HEK293T (cell line): ENCODE data around the gene AP4S1.
A peak's percentile ranks its signal among the peaks of the same experiment; 100 is the strongest.

Experiments
- CTCF ChIA-PET: fragments of 350-600 bp; formaldehyde crosslinking; extraction: SDS; loops from one replicate; lab custom pipeline; 2021; ENCODE audit warnings: antibody characterized with exemption, inconsistent platforms; lab: Yijun Ruan, JAX
- POLR2A ChIA-PET: fragments of 350-600 bp; formaldehyde crosslinking; extraction: SDS; loops from one replicate; lab custom pipeline; 2020; ENCODE audit warnings: antibody characterized with exemption, inconsistent platforms; lab: Yijun Ruan, JAX
- DNase-seq: peaks from one replicate; pipeline ENCODE4 v3.0.0; 2012; ENCODE audit warnings: mixed read lengths; ENCODE audit errors: extremely low spot score
- ARNT ChIP-seq: fragments of 450-650 bp; IDR thresholded peaks from 2 replicates; pipeline ENCODE4 v1.6.1; 2017; ENCODE audit warnings: mild to moderate bottlenecking
- BHLHE40 ChIP-seq: fragments of 450-650 bp; IDR thresholded peaks from 2 replicates; pipeline ENCODE4 v1.6.1; 2016; ENCODE audit warnings: mild to moderate bottlenecking, moderate library complexity, borderline replicate concordance
- CTBP1 ChIP-seq: fragments of 450-650 bp; IDR thresholded peaks from 2 replicates; pipeline ENCODE4 v1.6.1; 2016; ENCODE audit warnings: borderline replicate concordance
- ELF4 ChIP-seq: fragments of 450-650 bp; IDR thresholded peaks from 2 replicates; pipeline ENCODE4 v1.6.1; 2017; ENCODE audit warnings: antibody characterized with exemption
- FOXA1 ChIP-seq: fragments of 450-650 bp; IDR thresholded peaks from 2 replicates; pipeline ENCODE4 v1.6.1; 2016; ENCODE audit warnings: mild to moderate bottlenecking
- FOXK2 ChIP-seq: fragments of 450-650 bp; IDR thresholded peaks from 2 replicates; pipeline ENCODE4 v1.6.1; 2016; ENCODE audit warnings: mild to moderate bottlenecking
- FOXM1 ChIP-seq: fragments of 450-650 bp; IDR thresholded peaks from 2 replicates; pipeline ENCODE4 v1.6.1; 2017; ENCODE audit warnings: mild to moderate bottlenecking, borderline replicate concordance
- HDGF ChIP-seq: fragments of 450-650 bp; IDR thresholded peaks from 2 replicates; pipeline ENCODE4 v1.6.1; 2017; ENCODE audit warnings: antibody characterized with exemption, borderline replicate concordance
- L3MBTL2 ChIP-seq: fragments of 450-650 bp; conservative IDR thresholded peaks from 2 replicates; pipeline ENCODE4 v1.6.1; 2016; ENCODE audit warnings: mild to moderate bottlenecking
- LEF1 ChIP-seq: fragments of 450-650 bp; IDR thresholded peaks from 2 replicates; pipeline ENCODE4 v1.6.1; 2017; ENCODE audit warnings: mild to moderate bottlenecking, borderline replicate concordance
- NFRKB ChIP-seq: fragments of 450-650 bp; IDR thresholded peaks from 2 replicates; pipeline ENCODE4 v1.6.1; 2016; ENCODE audit warnings: mild to moderate bottlenecking, moderate library complexity
- PKNOX1 ChIP-seq: fragments of 450-650 bp; IDR thresholded peaks from 2 replicates; pipeline ENCODE4 v1.6.1; 2016
- SP1 ChIP-seq: fragments of 450-650 bp; IDR thresholded peaks from 2 replicates; pipeline ENCODE4 v1.6.1; 2017
- SUZ12 ChIP-seq: fragments of 450-650 bp; IDR thresholded peaks from 2 replicates; pipeline ENCODE4 v1.6.1; 2016; ENCODE audit warnings: mild to moderate bottlenecking
- TARDBP ChIP-seq: fragments of 450-650 bp; IDR thresholded peaks from 2 replicates; pipeline ENCODE4 v1.6.1; 2016
- ZNF384 ChIP-seq: fragments of 450-650 bp; IDR thresholded peaks from 2 replicates; pipeline ENCODE4 v1.6.1; 2016

The AP4S1 gene, protein sequence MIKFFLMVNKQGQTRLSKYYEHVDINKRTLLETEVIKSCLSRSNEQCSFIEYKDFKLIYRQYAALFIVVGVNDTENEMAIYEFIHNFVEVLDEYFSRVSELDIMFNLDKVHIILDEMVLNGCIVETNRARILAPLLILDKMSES

GRCh38 chr14:31025367-31026076 is at the start of gene AP4S1:
Gene AP4S1, plus strand, starts transcription at chr14:31025649. Its CDS starts 40,548 bp downstream, at chr14:31066197.
- CTCF ChIA-PET, result interaction anchor here (0.9 kb wide), 1 partner anchor 57 kb away, joined by 4 read pairs; no protein-coding TSS in a partner anchor
- TF ChIP-seq L3MBTL2 (no peak), PKNOX1 (no peak), FOXM1 (no peak), BHLHE40 (no peak), ZNF384 (no peak), ARNT (no peak), FOXA1 (no peak), HDGF (no peak)
- POLR2A ChIA-PET, result interaction anchor here (0.6 to 2.1 kb wide), 14 partner anchors 10 to 180 kb away, joined by 3 to 10 read pairs (median 6); no protein-coding TSS in a partner anchor
- DNase-seq, result peak; percentile 48

DNA sequence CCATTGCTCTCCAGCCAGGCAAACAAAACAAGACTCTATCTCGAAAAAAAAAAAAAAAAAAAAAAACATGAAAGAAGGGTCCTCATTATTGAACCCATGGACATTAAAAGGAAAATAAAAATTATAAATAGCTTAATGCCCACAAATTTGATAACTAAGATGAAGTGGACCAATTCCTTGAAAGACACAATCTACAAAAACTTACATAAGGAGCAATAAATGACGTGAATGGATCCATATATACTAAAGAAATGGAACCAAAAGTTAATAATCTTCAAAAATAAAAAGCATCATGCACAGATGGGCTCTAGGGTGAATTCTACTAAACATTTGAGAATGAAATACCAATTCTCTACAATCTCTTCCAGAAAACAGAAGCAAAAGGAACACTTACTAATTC is 47.7 kb upstream of the AP4S1 start:
- TF ChIP-seq NFRKB (no peak), ARNT (no peak)
- no peak for DNase-seq
- ChIA-PET POLR2A (no interaction called here), CTCF (interaction anchor here (1.0 kb wide), 1 partner anchor 9 kb away, joined by 3 read pairs; no protein-coding TSS in a partner anchor)

- TF ChIP-seq ZNF384, result peak; percentile 72; the same call in 1 of the 2 replicates
- ChIA-PET POLR2A (interaction anchor here (1.0 kb wide), 1 partner anchor 45 kb away, joined by 3 read pairs; the partner anchor contains the start of gene AP4S1), CTCF (interaction anchor here (0.6 to 2.0 kb wide), 4 partner anchors 9 to 102 kb away, joined by 3 to 7 read pairs (median 4); partner anchors contain the start of gene STRN3)
- peak; percentile 46 for DNase-seq
These were observed 45.2 kb upstream of the AP4S1 start for GRCh38 chr14:30980106-30980704.

GRCh38 chr14:30980980-30981379 is 44.5 kb upstream of the AP4S1 start:
- ChIA-PET CTCF (no interaction called here), POLR2A (interaction anchor here (1.0 kb wide), 1 partner anchor 44 kb away, joined by 3 read pairs; the partner anchor contains the start of gene AP4S1)

GRCh38 chr14:30982533-30982932 is 42.9 kb upstream of the AP4S1 start:
- TF ChIP-seq HDGF (no peak), SP1 (no peak), L3MBTL2 (no peak), ARNT (no peak), PKNOX1 (no peak), LEF1 (no peak)
- ChIA-PET POLR2A (no interaction called here), CTCF (no interaction called here)
- no peak for DNase-seq

More at GRCh38 chr14:30980980-30981379, 44.5 kb upstream of the AP4S1 start:
- TF ChIP-seq FOXK2 (no peak), ELF4 (no peak), L3MBTL2 (no peak), SP1 (no peak), CTBP1 (no peak), ZNF384 (no peak), HDGF (no peak), TARDBP (no peak), NFRKB (no peak), PKNOX1 (no peak), SUZ12 (no peak), LEF1 (no peak), FOXM1 (no peak), BHLHE40 (no peak), ARNT (no peak)
- DNase-seq, result no peak

GRCh38 chr14:30983858-30984257 is 41.6 kb upstream of the AP4S1 start:
- TF ChIP-seq CTBP1, result no peak
- no peak for TF ChIP-seq FOXA1
- no peak for TF ChIP-seq SUZ12
- TF ChIP-seq NFRKB, result no peak
- no peak for TF ChIP-seq L3MBTL2
- no peak for TF ChIP-seq LEF1
- no peak for TF ChIP-seq ARNT
- TF ChIP-seq BHLHE40, result no peak
- no peak for TF ChIP-seq ZNF384
- no peak for TF ChIP-seq TARDBP
- TF ChIP-seq SP1, result no peak
- TF ChIP-seq ELF4, result no peak
- no peak for TF ChIP-seq HDGF
- no peak for TF ChIP-seq PKNOX1
- TF ChIP-seq FOXM1, result no peak
- TF ChIP-seq FOXK2, result no peak
- DNase-seq, result no peak
- CTCF ChIA-PET, result interaction anchor here (0.6 to 0.8 kb wide), 2 partner anchors 24 to 106 kb away, joined by 3 read pairs; no protein-coding TSS in a partner anchor
- POLR2A ChIA-PET, result interaction anchor here (0.8 kb wide), 1 partner anchor 42 kb away, joined by 4 read pairs; the partner anchor contains the start of gene STRN3
